DOHH2 (cell line): ENCODE measurements around the gene ITGA3.

Experiments used
- EZH2phosphoT487 ChIP-seq: fragments of 200-600 bp; sonication (generic); IDR thresholded peaks from 2 replicates; pipeline ENCODE4 v1.6.1; 2017; ENCODE audit warnings: borderline replicate concordance, mild to moderate bottlenecking, antibody characterized with exemption, low read length, moderate library complexity, mixed read lengths
- TF ChIP-seq, protein P1 (sequence below): fragments of 200-600 bp; sonication (generic); IDR thresholded peaks from one replicate; pipeline ENCODE4 v1.5.1; 2014; ENCODE audit warnings: antibody characterized with exemption, mild to moderate bottlenecking, low read depth, low read length; ENCODE audit not compliant: poor library complexity, severe bottlenecking

- TF ChIP-seq, protein P1, sequence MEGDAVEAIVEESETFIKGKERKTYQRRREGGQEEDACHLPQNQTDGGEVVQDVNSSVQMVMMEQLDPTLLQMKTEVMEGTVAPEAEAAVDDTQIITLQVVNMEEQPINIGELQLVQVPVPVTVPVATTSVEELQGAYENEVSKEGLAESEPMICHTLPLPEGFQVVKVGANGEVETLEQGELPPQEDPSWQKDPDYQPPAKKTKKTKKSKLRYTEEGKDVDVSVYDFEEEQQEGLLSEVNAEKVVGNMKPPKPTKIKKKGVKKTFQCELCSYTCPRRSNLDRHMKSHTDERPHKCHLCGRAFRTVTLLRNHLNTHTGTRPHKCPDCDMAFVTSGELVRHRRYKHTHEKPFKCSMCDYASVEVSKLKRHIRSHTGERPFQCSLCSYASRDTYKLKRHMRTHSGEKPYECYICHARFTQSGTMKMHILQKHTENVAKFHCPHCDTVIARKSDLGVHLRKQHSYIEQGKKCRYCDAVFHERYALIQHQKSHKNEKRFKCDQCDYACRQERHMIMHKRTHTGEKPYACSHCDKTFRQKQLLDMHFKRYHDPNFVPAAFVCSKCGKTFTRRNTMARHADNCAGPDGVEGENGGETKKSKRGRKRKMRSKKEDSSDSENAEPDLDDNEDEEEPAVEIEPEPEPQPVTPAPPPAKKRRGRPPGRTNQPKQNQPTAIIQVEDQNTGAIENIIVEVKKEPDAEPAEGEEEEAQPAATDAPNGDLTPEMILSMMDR, result no peak
- TF ChIP-seq EZH2phosphoT487, result no peak
Measured at GRCh38 chr17:50096758-50097157, 40.8 kb downstream of the ITGA3 start.
